ENCODE results near the gene FHIP1A. TPM values are rescaled to one million over a fixed set of nuclear protein-coding genes. Genes with fewer than 3 reads are reported as not detected.

The FHIP1A gene
- total RNA-seq, 1 donor, result under 0.01 TPM

GRCh38 chr4:151407018-151407417 lies 2.0 kb upstream of the FHIP1A start:
- TF ChIP-seq, protein P1, sequence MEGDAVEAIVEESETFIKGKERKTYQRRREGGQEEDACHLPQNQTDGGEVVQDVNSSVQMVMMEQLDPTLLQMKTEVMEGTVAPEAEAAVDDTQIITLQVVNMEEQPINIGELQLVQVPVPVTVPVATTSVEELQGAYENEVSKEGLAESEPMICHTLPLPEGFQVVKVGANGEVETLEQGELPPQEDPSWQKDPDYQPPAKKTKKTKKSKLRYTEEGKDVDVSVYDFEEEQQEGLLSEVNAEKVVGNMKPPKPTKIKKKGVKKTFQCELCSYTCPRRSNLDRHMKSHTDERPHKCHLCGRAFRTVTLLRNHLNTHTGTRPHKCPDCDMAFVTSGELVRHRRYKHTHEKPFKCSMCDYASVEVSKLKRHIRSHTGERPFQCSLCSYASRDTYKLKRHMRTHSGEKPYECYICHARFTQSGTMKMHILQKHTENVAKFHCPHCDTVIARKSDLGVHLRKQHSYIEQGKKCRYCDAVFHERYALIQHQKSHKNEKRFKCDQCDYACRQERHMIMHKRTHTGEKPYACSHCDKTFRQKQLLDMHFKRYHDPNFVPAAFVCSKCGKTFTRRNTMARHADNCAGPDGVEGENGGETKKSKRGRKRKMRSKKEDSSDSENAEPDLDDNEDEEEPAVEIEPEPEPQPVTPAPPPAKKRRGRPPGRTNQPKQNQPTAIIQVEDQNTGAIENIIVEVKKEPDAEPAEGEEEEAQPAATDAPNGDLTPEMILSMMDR (IDR thresholded peaks at IDR 0.05; ENCODE audit: insufficient read depth, low read depth, low read length), result no peak
- no peak for DNase-seq (ENCODE audit: low read depth)
- H3K4me3 ChIP-seq (ENCODE audit: low read depth, low read length), result no peak overlapping the region

- peak overlapping the region; percentile 57 for H3K4me3 ChIP-seq (ENCODE audit: low read depth, low read length)
- no peak for DNase-seq (ENCODE audit: low read depth)
- TF ChIP-seq, protein P1 (IDR thresholded peaks at IDR 0.05; ENCODE audit: insufficient read depth, low read depth, low read length), result no peak
Measured at GRCh38 chr4:151407466-151408379, 1.3 kb upstream of the FHIP1A start.

- peak overlapping the region; percentile 57 for H3K4me3 ChIP-seq (ENCODE audit: low read depth, low read length)
- TF ChIP-seq, protein P1 (IDR thresholded peaks at IDR 0.05; ENCODE audit: insufficient read depth, low read depth, low read length), result no peak
- DNase-seq (ENCODE audit: low read depth), result no peak
Measured at GRCh38 chr4:151408380-151408629, 671 bp upstream of the FHIP1A start.

- TF ChIP-seq, protein P1 (IDR thresholded peaks at IDR 0.05; ENCODE audit: insufficient read depth, low read depth, low read length), result no peak
- DNase-seq (ENCODE audit: low read depth), result no peak
- peak overlapping the region; percentile 36 for H3K4me3 ChIP-seq (ENCODE audit: low read depth, low read length)
Measured at GRCh38 chr4:151409470-151410313, 716 bp downstream of the FHIP1A start.

GRCh38 chr4:151415978-151416377 lies 7.0 kb downstream of the FHIP1A start:
- peak; percentile 27 for DNase-seq (ENCODE audit: low read depth)
- TF ChIP-seq, protein P1 (IDR thresholded peaks at IDR 0.05; ENCODE audit: insufficient read depth, low read depth, low read length), result no peak
- H3K4me3 ChIP-seq (ENCODE audit: low read depth, low read length), result no peak overlapping the region

GRCh38 chr4:151417164-151417571 lies 8.2 kb downstream of the FHIP1A start:
- no peak for DNase-seq (ENCODE audit: low read depth)
- TF ChIP-seq, protein P1 (IDR thresholded peaks at IDR 0.05; ENCODE audit: insufficient read depth, low read depth, low read length), result no peak
- no peak overlapping the region for H3K4me3 ChIP-seq (ENCODE audit: low read depth, low read length)

All from fibroblast of villous mesenchyme (primary cell).